Stomach (tissue), 9 donors: ENCODE results near the gene MYEOV. TPM values are rescaled to one million over a fixed set of nuclear protein-coding genes. Genes with fewer than 3 reads are reported as not detected.

Source experiments
- DNase-seq, 2 donors: peaks; one replicate each; pipeline versions ENCODE4 v3.0.0 to v3.0.0-alpha.2; 2013 to 2019
- H3K27ac ChIP-seq, 5 donors: fragments of 200-600 bp in 4 of 5; sonication (generic) in 4 of 5; one replicate each; pipeline ENCODE4 v1.5.1; 2013 to 2019; ENCODE audit warnings: mild to moderate bottlenecking in 1 of 5, moderate library complexity in 1 of 5
- H3K27me3 ChIP-seq, 3 donors: fragments of 200-600 bp; sonication (generic); one replicate each; pipeline ENCODE4 v1.5.1; 2017 to 2019; ENCODE audit warnings: mixed run types in 1 of 3
- H3K36me3 ChIP-seq, 4 donors: fragments of 200-600 bp; sonication (generic); 1 replicate in 3 of 4; 2 replicates in 1 of 4; pipeline ENCODE4 v1.5.1; 2016 to 2019
- H3K4me1 ChIP-seq, 4 donors: fragments of 200-600 bp; sonication (generic); one replicate each; pipeline ENCODE4 v1.5.1; 2016 to 2019
- H3K4me3 ChIP-seq, 4 donors: fragments of 200-600 bp; sonication (generic) in 3 of 4; one replicate each; pipeline ENCODE4 v1.5.1; 2016 to 2019; ENCODE audit warnings: mild to moderate bottlenecking in 1 of 4
- H3K9me3 ChIP-seq, 4 donors: fragments of 200-600 bp; sonication (generic); one replicate each; pipeline ENCODE4 v1.5.1; 2016 to 2019
- EP300 ChIP-seq: sonication (generic); formaldehyde crosslinking; IDR thresholded peaks from one replicate; pipeline ENCODE4 v1.6.1; 2017; ENCODE audit warnings: antibody characterized with exemption
- POLR2A ChIP-seq, 4 donors: fragments of 450-650 bp; IDR thresholded peaks; one replicate each; pipeline ENCODE4 v1.6.1; 2016; ENCODE audit warnings: antibody characterized with exemption in 4 of 4, control low read depth in 2 of 4, mild to moderate bottlenecking in 1 of 4, moderate library complexity in 1 of 4
- POLR2AphosphoS5 ChIP-seq, 3 donors: sonication (generic); formaldehyde crosslinking; IDR thresholded peaks; one replicate each; pipeline ENCODE4 v1.6.1; 2016; ENCODE audit warnings: antibody characterized with exemption in 3 of 3
- WGBS, 5 donors: extraction: QIAGEN DNeasy Blood & Tissue Kit in 3 of 5; methylation state at CpG; one replicate each; pipeline versions ENCODE4 v1.1.5 to v1.1.7; 2013 to 2018; 5-methylcytosine and 5-hydroxymethylcytosine counted together
- intact Hi-C: fragments of 100-400 bp; cut with DNase I; formaldehyde crosslinking; loops from one replicate; pipeline ENCODE4 v1.15.1; 2023; ENCODE audit warnings: low total_unique reads
- polyA plus RNA-seq, 3 donors: library from polyadenylated mRNA; stranded (reverse); fragments of 200-250 nt; gene quantifications; one replicate each; pipeline ENCODE4 v1.2.3, GENCODE V29; 2013
- total RNA-seq, 5 donors: library from RNA; depleted of rRNA; stranded (reverse); fragments of >200 nt; gene quantifications; one replicate each; pipeline versions ENCODE4 v1.1.0 to v1.2.3, GENCODE V29; 2014 to 2016
- TF ChIP-seq, protein P1 (sequence below), 7 experiments: fragments of 450-650 bp in 4 of 7; fragments of 200-600 bp in 3 of 7; sonication (generic) in 3 of 7; IDR thresholded peaks; one replicate each; pipeline ENCODE4 v1.5.1; 2016 to 2019; ENCODE audit warnings: antibody characterized with exemption in 7 of 7, control low read depth in 2 of 7, mild to moderate bottlenecking in 1 of 7
- donor health status: healthy with polysubstance abuse.
- donor health status: Bipolar disorder and iron deficiency.
- donor health status: healthy.

The MYEOV gene
- total and polyA plus RNA-seq, 8 donors: 0.92 to 41.5 (median 8.5) TPM; not detected in 2

GRCh38 chr11:69314555-69314954 lies 20.6 kb downstream of the MYEOV start:
- Histone ChIP-seq H3K27me3 (peaks cover 0 to 7% (median 0%) of the 10 kb centered on the region in 3 donors), H3K4me1 (peaks cover 0 to 23% (median 18%) of the 10 kb centered on the region in 4 donors), H3K4me3 (no peak overlapping the region), H3K9me3 (peaks cover 0 to 10% (median 5%) of the 10 kb centered on the region in 4 donors), H3K27ac (no peak overlapping the region), H3K36me3 (no peaks in the 10 kb centered on the region)
- no peak for DNase-seq
- TF ChIP-seq POLR2A (IDR thresholded peaks at IDR 0.05) (no peak), EP300 (no peak), POLR2AphosphoS5 (IDR thresholded peaks at IDR 0.05) (no peak)
- TF ChIP-seq, protein P1, sequence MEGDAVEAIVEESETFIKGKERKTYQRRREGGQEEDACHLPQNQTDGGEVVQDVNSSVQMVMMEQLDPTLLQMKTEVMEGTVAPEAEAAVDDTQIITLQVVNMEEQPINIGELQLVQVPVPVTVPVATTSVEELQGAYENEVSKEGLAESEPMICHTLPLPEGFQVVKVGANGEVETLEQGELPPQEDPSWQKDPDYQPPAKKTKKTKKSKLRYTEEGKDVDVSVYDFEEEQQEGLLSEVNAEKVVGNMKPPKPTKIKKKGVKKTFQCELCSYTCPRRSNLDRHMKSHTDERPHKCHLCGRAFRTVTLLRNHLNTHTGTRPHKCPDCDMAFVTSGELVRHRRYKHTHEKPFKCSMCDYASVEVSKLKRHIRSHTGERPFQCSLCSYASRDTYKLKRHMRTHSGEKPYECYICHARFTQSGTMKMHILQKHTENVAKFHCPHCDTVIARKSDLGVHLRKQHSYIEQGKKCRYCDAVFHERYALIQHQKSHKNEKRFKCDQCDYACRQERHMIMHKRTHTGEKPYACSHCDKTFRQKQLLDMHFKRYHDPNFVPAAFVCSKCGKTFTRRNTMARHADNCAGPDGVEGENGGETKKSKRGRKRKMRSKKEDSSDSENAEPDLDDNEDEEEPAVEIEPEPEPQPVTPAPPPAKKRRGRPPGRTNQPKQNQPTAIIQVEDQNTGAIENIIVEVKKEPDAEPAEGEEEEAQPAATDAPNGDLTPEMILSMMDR (IDR thresholded peaks at IDR 0.05): no peak
- intact Hi-C loops: no loop called here

DNA sequence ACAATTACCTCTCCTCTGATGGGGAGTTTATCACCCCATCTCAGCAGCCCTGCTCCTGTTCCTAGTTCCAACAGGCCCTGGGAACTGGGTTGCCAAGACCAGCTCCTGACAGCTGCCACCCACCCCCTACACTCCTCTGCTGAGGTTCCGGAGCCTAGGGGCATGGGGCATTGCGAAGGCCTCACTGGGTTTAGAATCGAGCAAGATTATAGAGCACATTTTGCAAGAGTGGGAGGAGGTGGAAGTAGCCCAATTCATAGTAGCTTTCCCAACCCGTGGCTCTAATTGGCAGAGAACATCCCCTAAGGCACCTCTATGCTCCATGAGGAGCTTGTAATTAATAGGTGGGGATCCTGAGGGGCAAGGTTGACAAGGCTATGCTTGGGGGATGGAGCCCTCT lies 23.0 kb downstream of the MYEOV start:
- 77 to 88% (median 80%) methylated on average over 4 of the region's 4 CpGs for WGBS, 5 donors
- no peak for DNase-seq
- Histone ChIP-seq H3K27ac (no peak overlapping the region), H3K9me3 (peaks cover 0 to 10% (median 5%) of the 10 kb centered on the region in 4 donors), H3K36me3 (no peaks in the 10 kb centered on the region), H3K4me1 (peaks cover 0 to 14% (median 8%) of the 10 kb centered on the region in 4 donors), H3K4me3 (no peak overlapping the region), H3K27me3 (peaks cover 0 to 7% (median 0%) of the 10 kb centered on the region in 3 donors)
- intact Hi-C loops: no loop called here
- no peak for TF ChIP-seq POLR2A (IDR thresholded peaks at IDR 0.05)
- TF ChIP-seq, protein P1 (IDR thresholded peaks at IDR 0.05): no peak
- no peak for TF ChIP-seq POLR2AphosphoS5 (IDR thresholded peaks at IDR 0.05)
- TF ChIP-seq EP300: no peak

- no peak overlapping the region for H3K27ac ChIP-seq
- TF ChIP-seq POLR2AphosphoS5 (IDR thresholded peaks at IDR 0.05): no peak
- peaks cover 0 to 8% (median 2%) of the 10 kb centered on the region in 4 donors for H3K4me1 ChIP-seq
- 50 to 75% (median 65%) methylated on average over 2 of the region's 2 CpGs for WGBS, 5 donors
- no peaks in the 10 kb centered on the region for H3K36me3 ChIP-seq
- H3K27me3 ChIP-seq: peaks cover 0 to 5% (median 0%) of the 10 kb centered on the region in 3 donors
- intact Hi-C loops: no loop called here
- H3K4me3 ChIP-seq: no peak overlapping the region
- no peak for DNase-seq
- H3K9me3 ChIP-seq: peaks cover 0 to 10% (median 5%) of the 10 kb centered on the region in 4 donors
Observed at GRCh38 chr11:69317401-69318092, 23.6 kb downstream of the MYEOV start.

DNA sequence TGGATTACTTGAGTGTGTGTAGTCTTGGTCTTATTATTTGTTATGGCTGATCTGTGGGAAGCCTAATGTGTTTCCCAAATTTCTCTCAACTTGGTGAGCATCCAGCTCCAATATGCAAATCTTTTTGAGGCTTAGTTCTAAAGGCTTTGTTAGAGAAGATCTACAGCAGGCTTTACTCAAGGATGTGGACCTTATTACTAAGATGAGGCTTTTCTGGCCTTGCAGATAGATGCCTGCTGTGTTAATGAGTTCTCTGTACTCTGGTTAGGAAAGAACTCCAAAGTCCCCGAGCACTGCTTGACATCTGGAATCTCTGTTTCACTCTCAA lies 24.1 kb downstream of the MYEOV start:
- H3K27ac ChIP-seq: no peak overlapping the region
- H3K27me3 ChIP-seq: peaks cover 0 to under 1% (median 0%) of the 10 kb centered on the region in 3 donors
- intact Hi-C loops: no loop called here
- H3K36me3 ChIP-seq: no peaks in the 10 kb centered on the region
- H3K9me3 ChIP-seq: peaks cover 0 to 10% (median 5%) of the 10 kb centered on the region in 4 donors
- no peak for TF ChIP-seq POLR2A (IDR thresholded peaks at IDR 0.05)
- WGBS, 5 donors: 64 to 78% (median 73%) methylated on average over 1 of the region's 1 CpG
- peaks cover 0 to 3% (median 0%) of the 10 kb centered on the region in 4 donors for H3K4me1 ChIP-seq
- DNase-seq: no peak
- no peak overlapping the region for H3K4me3 ChIP-seq

- Histone ChIP-seq H3K4me1 (no peaks in the 10 kb centered on the region), H3K27ac (no peak overlapping the region), H3K27me3 (no peaks in the 10 kb centered on the region), H3K36me3 (no peaks in the 10 kb centered on the region), H3K4me3 (no peak overlapping the region), H3K9me3 (peaks cover 0 to 10% (median 5%) of the 10 kb centered on the region in 4 donors)
- intact Hi-C loops: no loop called here
- no peak for DNase-seq
- 90 to 95% (median 91%) methylated on average over 13 of the region's 13 CpGs for WGBS, 5 donors
- TF ChIP-seq, protein P1 (IDR thresholded peaks at IDR 0.05): no peak
- TF ChIP-seq EP300 (no peak), POLR2AphosphoS5 (IDR thresholded peaks at IDR 0.05) (no peak), POLR2A (IDR thresholded peaks at IDR 0.05) (no peak)
Observed at GRCh38 chr11:69319255-69320106, 25.5 kb downstream of the MYEOV start.
